ENCODE data around the gene SNAPC4. TPM values are rescaled to one million over a fixed set of nuclear protein-coding genes. Genes with fewer than 3 reads are reported as not detected.

The SNAPC4 gene
- total RNA-seq, 2 experiments from 2014 or later = 12.4 to 16.8 TPM

- Mint-ChIP-seq H3K4me1 (peaks cover 21% of the 10 kb centered on the region), H3K9me3 (ENCODE audit: low read depth) (no peaks in the 10 kb centered on the region), H3K27me3 (no peaks in the 10 kb centered on the region), H3K4me3 (no peak overlapping the region), H3K27ac (no peak overlapping the region), H3K36me3 (ENCODE audit: low read depth) (peaks cover 25% of the 10 kb centered on the region)
- ATAC-seq = no peak
- POLR2A ChIA-PET = interaction anchor here (1.1 kb wide), 1 partner anchor 78 kb away, joined by 3 read pairs; the partner anchor contains the start of gene DNLZ
- intact Hi-C loops (cut with DNase I, micrococcal nuclease) = no loop called here
- no peak for DNase-seq
- CTCF ChIA-PET = no interaction called here
Observed at GRCh38 chr9:136441191-136441680, 41.3 kb upstream of the SNAPC4 start.

- ChIA-PET POLR2A (no interaction called here), CTCF (interaction anchor here (0.6 to 1.1 kb wide), 5 partner anchors 10 to 192 kb away, joined by 3 to 4 read pairs (median 3); no protein-coding TSS in a partner anchor)
- H3K9me3 Mint-ChIP-seq (ENCODE audit: low read depth) = no peaks in the 10 kb centered on the region
- no peaks in the 10 kb centered on the region for H3K27me3 Mint-ChIP-seq
- H3K36me3 Mint-ChIP-seq (ENCODE audit: low read depth) = peaks cover 20% of the 10 kb centered on the region
- ATAC-seq (peak; percentile 85), DNase-seq (peak; percentile 89)
- intact Hi-C loops (cut with DNase I, micrococcal nuclease) = loop anchor here (1.0 to 5.0 kb wide), 12 partner anchors 29 to 289 kb away; partner anchors contain the start of genes SEC16A (in 2 of the 2), SNAPC4 (in 2 of the 2), DNLZ (in 1 of the 2) and ENTR1 (in 1 of the 2)
- peak within 1 kb of the TSS; percentile 80 for H3K4me3 Mint-ChIP-seq
- no peak within 1 kb of the TSS for H3K27ac Mint-ChIP-seq
- H3K4me1 Mint-ChIP-seq = peaks cover 21% of the 10 kb centered on the region
Observed at GRCh38 chr9:136439481-136440408, 39.8 kb upstream of the SNAPC4 start, which contains the start of gene INPP5E. INPP5E (minus strand) TSS chr9:136439845; CDS start chr9:136439419, 426 bp downstream.

- ChIA-PET CTCF (interaction anchor here (0.7 to 1.0 kb wide), 3 partner anchors 14 to 313 kb away, joined by 3 to 4 read pairs (median 4); no protein-coding TSS in a partner anchor), POLR2A (no interaction called here)
- peaks cover 13% of the 10 kb centered on the region for H3K36me3 Mint-ChIP-seq (ENCODE audit: low read depth)
- peak overlapping the region; percentile 80 for H3K4me3 Mint-ChIP-seq
- H3K4me1 Mint-ChIP-seq = peaks cover 21% of the 10 kb centered on the region
- no peaks in the 10 kb centered on the region for H3K9me3 Mint-ChIP-seq (ENCODE audit: low read depth)
- intact Hi-C loops (cut with DNase I, micrococcal nuclease) = loop anchor here (1.0 to 5.0 kb wide), 12 partner anchors 29 to 289 kb away; partner anchors contain the start of genes SEC16A (in 2 of the 2), SNAPC4 (in 2 of the 2), DNLZ (in 1 of the 2) and ENTR1 (in 1 of the 2)
- H3K27me3 Mint-ChIP-seq = no peaks in the 10 kb centered on the region
- DNase-seq = peak; percentile 78
- H3K27ac Mint-ChIP-seq = peak overlapping the region; percentile 70
- ATAC-seq = peak; percentile 76
Observed at GRCh38 chr9:136438548-136439480, 38.8 kb upstream of the SNAPC4 start.

- peak overlapping the region; percentile 80 for H3K4me3 Mint-ChIP-seq
- POLR2A ChIA-PET = no interaction called here
- CTCF ChIA-PET = interaction anchor here (0.7 to 1.0 kb wide), 3 partner anchors 13 to 312 kb away, joined by 3 to 4 read pairs (median 4); no protein-coding TSS in a partner anchor
- ATAC-seq = no peak
- intact Hi-C loops (cut with DNase I, micrococcal nuclease) = loop anchor here in 1 of 2 experiments (2.0 to 5.0 kb wide), 2 partner anchors 36 to 45 kb away; partner anchors contain the start of genes SEC16A and SNAPC4
- no peaks in the 10 kb centered on the region for H3K9me3 Mint-ChIP-seq (ENCODE audit: low read depth)
- no peak for DNase-seq
- peak overlapping the region; percentile 70 for H3K27ac Mint-ChIP-seq
- no peaks in the 10 kb centered on the region for H3K27me3 Mint-ChIP-seq
- peaks cover 10% of the 10 kb centered on the region for H3K36me3 Mint-ChIP-seq (ENCODE audit: low read depth)
- H3K4me1 Mint-ChIP-seq = peaks cover 21% of the 10 kb centered on the region
Observed at GRCh38 chr9:136437839-136438547, 38.0 kb upstream of the SNAPC4 start.

- intact Hi-C loops (cut with DNase I, micrococcal nuclease) = loop anchor here in 1 of 2 experiments (5.0 kb wide), 1 partner anchor 35 kb away; the partner anchor contains the start of gene SNAPC4
- DNase-seq (no peak), ATAC-seq (no peak)
- ChIA-PET POLR2A (no interaction called here), CTCF (no interaction called here)
- Mint-ChIP-seq H3K36me3 (ENCODE audit: low read depth) (peaks cover 5% of the 10 kb centered on the region), H3K27me3 (no peaks in the 10 kb centered on the region), H3K9me3 (ENCODE audit: low read depth) (no peaks in the 10 kb centered on the region), H3K4me1 (peaks cover 21% of the 10 kb centered on the region), H3K27ac (peak overlapping the region; percentile 58), H3K4me3 (peak overlapping the region; percentile 80)
Observed at GRCh38 chr9:136437430-136437829, 37.5 kb upstream of the SNAPC4 start.

GRCh38 chr9:136436055-136436634 is 36.2 kb upstream of the SNAPC4 start:
- no peaks in the 10 kb centered on the region for H3K9me3 Mint-ChIP-seq (ENCODE audit: low read depth)
- no peaks in the 10 kb centered on the region for H3K36me3 Mint-ChIP-seq (ENCODE audit: low read depth)
- intact Hi-C loops (cut with DNase I, micrococcal nuclease) = loop anchor here in 1 of 2 experiments (5.0 kb wide), 1 partner anchor 34 kb away; the partner anchor contains the start of gene SNAPC4
- POLR2A ChIA-PET = no interaction called here
- ATAC-seq (no peak), DNase-seq (no peak)
- no peaks in the 10 kb centered on the region for H3K27me3 Mint-ChIP-seq
- no peak overlapping the region for H3K27ac Mint-ChIP-seq
- H3K4me3 Mint-ChIP-seq = no peak overlapping the region
- H3K4me1 Mint-ChIP-seq = peaks cover 21% of the 10 kb centered on the region
- CTCF ChIA-PET = no interaction called here

GRCh38 chr9:136434580-136435169 is 34.7 kb upstream of the SNAPC4 start:
- CTCF ChIA-PET = no interaction called here
- H3K27ac Mint-ChIP-seq = no peak overlapping the region
- H3K4me3 Mint-ChIP-seq = no peak overlapping the region
- no peak for ATAC-seq
- DNase-seq = no peak
- intact Hi-C loops (cut with DNase I, micrococcal nuclease) = loop anchor here in 1 of 2 experiments (5.0 kb wide), 1 partner anchor 32 kb away; the partner anchor contains the start of gene SNAPC4
- H3K27me3 Mint-ChIP-seq = no peaks in the 10 kb centered on the region
- H3K36me3 Mint-ChIP-seq (ENCODE audit: low read depth) = peaks cover 2% of the 10 kb centered on the region
- POLR2A ChIA-PET = no interaction called here
- no peaks in the 10 kb centered on the region for H3K9me3 Mint-ChIP-seq (ENCODE audit: low read depth)
- H3K4me1 Mint-ChIP-seq = peaks cover 21% of the 10 kb centered on the region

- no peak for DNase-seq
- H3K4me3 Mint-ChIP-seq = no peak overlapping the region
- POLR2A ChIA-PET = no interaction called here
- H3K36me3 Mint-ChIP-seq (ENCODE audit: low read depth) = peaks cover 2% of the 10 kb centered on the region
- no peaks in the 10 kb centered on the region for H3K27me3 Mint-ChIP-seq
- H3K27ac Mint-ChIP-seq = no peak overlapping the region
- intact Hi-C loops (cut with DNase I, micrococcal nuclease) = no loop called here
- CTCF ChIA-PET = interaction anchor here (1.1 kb wide), 1 partner anchor 9 kb away, joined by 3 read pairs; no protein-coding TSS in a partner anchor
- peaks cover 21% of the 10 kb centered on the region for H3K4me1 Mint-ChIP-seq
- no peaks in the 10 kb centered on the region for H3K9me3 Mint-ChIP-seq (ENCODE audit: low read depth)
- no peak for ATAC-seq
Observed at GRCh38 chr9:136433849-136434579, 34.0 kb upstream of the SNAPC4 start.

GRCh38 chr9:136433043-136433715 is 33.2 kb upstream of the SNAPC4 start:
- intact Hi-C loops (cut with DNase I, micrococcal nuclease) = no loop called here
- Mint-ChIP-seq H3K36me3 (ENCODE audit: low read depth) (peaks cover 2% of the 10 kb centered on the region), H3K4me3 (no peak overlapping the region), H3K27ac (no peak overlapping the region), H3K9me3 (ENCODE audit: low read depth) (no peaks in the 10 kb centered on the region), H3K27me3 (no peaks in the 10 kb centered on the region), H3K4me1 (peaks cover 18% of the 10 kb centered on the region)
- ATAC-seq (no peak), DNase-seq (no peak)
- ChIA-PET POLR2A (no interaction called here), CTCF (interaction anchor here (0.6 to 1.1 kb wide), 2 partner anchors 9 to 555 kb away, joined by 3 read pairs; no protein-coding TSS in a partner anchor)
